ENCODE results near the gene SYTL3.
"Not testable (repeated sequence)": the region's sequence is repeated elsewhere in the genome, so short reads cannot be mapped to it uniquely, and the experiment has no call there.

SYTL3 gene

DNA sequence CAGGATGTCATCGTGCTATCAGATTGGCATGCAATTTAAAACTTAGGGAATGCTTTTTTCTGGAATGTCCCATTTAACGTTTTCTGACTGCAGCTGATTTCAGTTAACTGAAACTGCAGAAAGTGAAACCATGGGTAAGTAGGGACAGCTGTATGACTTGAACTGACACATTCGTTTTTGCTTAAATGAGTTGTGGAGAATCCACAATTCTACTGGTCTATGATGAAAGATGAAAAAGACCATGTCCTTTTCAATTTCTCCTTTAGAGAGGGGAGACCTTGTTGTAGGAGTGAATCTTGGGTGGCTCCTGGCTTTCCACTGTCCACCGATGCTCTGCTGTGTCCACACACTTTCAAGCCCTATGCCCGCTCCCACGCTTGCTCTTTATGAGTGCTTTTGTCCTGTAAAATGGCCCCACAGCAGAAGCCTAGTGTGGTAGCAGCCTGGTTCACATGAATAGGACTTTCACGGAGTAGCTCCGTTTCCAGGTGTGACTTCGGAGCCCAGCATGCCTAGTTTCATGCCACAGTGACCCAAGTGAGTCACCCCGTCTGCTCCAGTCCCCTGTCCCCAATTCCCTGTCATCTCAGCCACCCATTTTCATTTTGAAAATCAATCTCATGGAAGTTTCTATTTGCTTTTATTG, 27.2 kb upstream of the SYTL3 start:
- DNase-seq = no peak

DNA sequence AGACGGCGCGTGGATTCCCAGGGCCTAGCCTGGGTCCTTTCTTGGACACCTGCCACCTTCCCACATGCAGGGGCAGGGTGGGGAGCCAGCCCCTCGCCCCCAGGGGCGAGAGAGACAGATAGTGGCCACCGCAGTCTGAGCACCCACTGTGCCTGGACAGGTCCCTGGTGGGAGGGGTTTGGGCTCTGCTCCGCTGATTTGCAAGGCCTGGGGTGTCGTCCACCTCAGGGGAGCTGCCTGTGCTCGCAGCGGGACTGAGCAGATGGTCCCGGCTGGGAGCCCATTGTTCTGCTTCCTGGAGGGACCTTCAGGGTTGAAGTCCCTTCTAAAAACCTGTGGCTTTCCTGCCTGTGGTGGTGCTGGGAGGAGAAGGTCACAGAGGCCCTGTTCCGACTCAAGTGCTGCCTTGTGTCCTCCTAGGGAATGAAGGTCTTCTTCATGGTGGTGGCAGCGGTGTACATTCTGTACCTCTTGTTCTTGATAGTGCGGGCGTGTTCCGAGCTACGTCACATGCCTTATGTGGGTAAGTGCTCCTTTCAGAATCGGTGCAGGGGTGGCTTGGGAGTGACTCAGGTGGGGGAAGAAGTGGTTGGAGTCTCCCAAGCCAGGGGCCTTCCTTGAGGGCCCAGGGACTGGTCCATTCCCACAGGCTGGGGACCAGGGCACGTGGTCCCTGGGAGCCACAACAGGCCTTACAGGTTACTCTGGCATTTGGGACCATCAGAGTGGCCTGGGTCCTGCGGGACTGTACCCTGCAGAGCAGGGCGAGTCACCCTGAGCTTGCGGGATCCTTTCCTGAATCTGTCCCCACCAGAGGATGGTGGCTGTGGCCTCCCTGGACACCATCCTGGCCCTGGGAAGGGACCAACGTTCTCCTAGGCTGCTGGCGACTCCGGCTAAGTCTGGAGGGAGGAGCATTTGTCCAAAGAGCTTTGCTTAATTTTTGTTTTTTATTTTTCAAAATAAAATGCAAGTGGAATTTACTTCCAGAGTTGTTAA, 24.9 kb upstream of the SYTL3 start:
- no peak for DNase-seq

DNA sequence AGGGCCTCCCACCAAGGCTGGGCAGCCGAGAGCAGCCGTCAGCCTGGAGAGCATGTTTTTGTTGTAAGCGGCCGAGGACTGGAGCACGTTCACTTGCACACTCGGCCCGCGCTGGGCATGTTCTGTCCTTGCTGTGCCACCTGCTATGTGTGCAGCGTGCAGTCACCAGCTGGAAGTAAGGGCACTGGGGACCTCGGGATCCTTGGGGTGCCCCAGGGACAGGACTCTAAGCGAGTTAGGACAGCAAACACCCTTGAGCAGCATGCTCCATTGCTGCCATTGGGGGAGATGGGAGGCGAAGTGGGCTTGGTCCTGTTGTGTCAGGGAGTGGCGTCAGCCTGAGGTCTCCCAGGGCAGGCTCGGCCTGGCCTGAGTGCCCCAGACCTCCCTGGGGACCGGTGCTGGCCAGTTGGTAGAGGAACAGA, 24.0 kb upstream of the SYTL3 start:
- DNase-seq = no peak

DNA sequence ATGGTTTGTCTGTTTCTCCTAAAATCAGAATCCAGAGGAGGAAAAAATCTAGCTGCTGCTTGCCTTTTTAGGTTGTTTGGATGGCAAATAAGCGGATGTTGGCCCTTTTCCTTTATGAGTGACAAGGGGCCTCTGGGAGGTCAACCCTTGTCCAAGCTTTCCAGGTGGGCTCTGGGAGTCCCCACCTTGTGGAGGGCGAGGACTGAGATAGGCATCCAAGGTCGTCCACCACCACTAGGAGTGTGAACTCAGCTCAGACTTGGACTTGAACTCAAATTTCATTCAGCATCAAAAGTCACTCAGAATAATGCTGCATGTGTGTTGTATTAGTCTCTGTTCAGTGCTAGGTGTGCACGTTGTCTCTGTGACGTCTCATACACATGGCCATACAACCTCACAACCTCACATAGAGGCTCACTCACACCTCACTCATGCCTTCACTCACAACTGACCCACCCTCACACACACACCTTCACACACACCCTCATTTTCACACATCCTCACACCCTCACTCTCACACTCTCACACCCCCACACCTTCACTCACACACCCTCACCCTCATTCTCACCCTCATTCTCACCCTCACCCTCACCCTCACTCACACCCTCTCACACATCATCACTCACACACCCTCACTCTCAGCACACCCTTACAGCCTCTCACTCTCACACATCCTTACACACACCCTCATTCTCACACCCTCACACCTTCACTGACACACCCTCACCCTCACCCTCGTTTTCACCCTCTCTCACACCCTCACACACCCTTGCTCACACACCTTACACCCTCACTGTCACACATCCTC, 23.3 kb upstream of the SYTL3 start:
- DNase-seq = no peak

DNA sequence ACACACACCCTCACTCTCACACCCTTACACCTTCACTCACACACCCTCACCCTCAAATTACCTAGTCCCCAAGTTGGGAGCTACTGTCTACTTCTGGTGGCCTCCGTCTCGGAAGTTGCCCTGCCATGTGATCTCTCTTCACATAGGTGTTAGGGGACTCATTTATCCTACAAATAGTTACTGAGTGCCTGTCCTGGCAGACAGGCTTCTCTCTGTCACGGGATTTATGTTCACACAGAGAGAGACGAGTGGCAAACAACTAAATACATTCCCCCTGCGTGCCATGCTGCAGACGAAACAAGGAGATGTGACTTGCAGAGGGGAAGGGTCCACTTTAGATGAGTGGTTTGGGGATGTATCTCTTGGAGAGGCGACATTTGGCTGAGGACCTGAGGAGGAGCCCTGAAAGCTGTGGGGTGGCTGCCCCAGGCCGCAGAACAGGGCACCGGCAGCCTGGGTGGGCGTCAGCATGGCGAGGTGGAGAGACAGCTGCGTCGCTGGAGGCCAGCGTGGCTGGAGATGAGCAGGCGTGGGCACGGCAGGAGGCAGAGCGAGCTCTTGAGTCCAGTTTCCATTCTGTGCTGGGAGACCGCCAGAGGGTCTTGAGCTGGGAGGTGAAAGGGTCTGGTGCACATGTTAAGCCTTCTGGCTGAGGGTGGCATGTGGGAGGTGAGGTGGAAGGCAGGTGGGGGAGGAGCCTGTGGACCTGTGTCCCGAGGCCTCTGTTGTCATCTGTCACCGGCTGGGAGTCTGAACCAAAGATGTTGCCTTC, 22.5 kb upstream of the SYTL3 start:
- no peak for DNase-seq

DNA sequence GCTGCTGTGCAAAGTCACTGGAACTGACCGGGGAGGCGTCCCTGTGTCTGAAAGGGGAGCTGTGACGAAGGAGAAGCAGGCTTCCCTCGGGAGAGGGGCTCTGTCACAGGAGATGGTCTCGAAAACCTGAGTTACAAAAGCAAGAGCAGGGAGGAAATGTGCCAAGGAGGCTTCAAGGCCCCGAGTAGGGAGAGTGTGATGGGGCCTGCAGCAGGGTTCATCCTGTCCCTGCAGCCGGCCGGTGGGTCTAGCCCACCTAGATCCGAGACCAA, 22.0 kb upstream of the SYTL3 start:
- DNase-seq = no peak

DNA sequence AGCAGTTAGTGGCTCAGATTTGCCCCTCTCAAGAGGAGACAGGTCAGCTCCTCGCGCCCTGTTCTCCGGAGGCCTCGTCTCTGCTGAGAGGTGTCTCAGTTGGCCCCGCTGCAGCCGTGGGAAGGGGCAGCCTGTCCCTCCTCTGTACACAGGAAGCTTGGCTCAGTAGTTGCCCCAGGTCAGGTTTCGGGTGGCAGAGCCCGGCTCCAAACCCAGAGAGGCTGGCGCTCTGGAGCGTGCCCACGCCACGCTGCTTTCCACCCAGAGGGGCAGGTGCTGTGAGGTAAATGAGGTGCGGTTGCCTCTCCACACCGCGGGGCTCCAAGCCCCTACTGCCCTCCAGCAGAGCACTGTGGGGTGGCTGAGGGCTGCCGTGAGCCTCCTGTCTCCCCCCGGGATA, 21.3 kb upstream of the SYTL3 start:
- DNase-seq = no peak

DNA sequence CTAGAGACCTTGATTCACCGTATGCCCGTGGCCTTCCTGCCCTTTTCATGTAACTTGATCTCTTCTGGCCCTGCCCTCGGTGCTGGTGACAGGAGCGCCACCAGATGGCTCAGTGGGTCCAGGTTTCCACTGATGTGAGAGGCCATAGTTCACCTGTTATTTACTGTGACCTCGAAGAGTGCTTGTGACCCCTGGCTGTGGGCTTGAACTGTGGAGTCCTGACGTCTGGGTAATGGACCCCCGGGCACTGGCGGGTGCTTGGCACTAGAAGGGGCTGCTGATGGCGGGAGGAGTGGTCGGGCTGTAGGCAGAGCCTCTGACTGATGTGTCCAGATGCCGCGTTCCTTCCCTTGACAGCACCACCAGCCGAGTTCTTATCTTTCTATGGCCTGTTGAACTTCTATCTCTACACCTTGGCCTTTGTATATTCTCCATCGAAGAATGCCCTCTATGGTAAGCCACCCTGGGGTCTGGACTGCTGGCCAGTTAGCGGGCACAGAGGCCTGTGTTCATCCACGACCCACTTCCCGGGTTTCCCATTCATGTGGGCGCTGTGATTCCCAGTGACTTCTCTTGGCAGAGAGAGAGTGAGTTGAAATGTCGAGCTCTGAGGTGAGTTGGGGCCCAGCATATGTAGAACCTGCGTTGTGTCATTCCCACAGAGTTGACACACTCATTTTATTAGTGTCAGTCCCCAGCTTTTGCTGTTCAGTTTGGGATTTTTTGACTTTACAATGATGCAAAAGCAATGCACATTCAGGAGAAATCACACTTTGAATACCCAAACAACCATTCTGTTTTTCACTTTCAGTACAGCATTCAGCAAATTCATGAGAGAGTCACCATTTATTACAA, 20.3 kb upstream of the SYTL3 start:
- DNase-seq = no peak

DNA sequence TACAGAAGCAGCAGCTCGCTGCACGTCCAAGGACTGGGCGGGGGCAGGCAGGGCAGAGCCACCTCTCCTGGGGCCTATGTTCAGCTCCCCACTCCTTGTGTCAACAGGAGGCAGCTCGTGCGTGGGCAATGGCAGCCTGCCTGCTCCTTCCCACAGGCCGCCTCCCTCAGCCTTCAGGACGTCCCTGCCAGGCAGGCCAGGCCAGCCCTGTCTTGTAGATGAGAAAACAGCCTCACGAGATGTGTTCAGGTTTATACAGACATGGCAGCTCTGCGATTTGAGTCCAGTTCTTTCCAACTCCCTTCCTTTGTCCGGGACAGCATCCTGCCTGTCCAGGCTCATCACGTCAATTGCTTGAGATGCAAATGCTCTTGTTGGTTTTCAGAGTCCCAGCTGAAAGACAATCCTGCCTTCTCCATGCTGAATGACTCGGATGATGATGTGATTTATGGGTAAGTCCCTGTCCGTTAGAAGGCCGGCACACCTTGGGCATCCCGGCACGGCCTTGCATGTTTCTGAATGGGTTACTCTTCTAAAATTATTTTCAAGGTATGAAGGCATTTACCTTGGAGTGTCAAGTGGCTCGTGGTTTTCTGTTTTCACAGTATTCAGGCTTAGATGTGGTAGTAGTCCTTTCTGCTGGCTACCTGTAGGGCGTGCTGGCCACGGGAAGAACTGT, 18.8 kb upstream of the SYTL3 start:
- DNase-seq = no peak

DNA sequence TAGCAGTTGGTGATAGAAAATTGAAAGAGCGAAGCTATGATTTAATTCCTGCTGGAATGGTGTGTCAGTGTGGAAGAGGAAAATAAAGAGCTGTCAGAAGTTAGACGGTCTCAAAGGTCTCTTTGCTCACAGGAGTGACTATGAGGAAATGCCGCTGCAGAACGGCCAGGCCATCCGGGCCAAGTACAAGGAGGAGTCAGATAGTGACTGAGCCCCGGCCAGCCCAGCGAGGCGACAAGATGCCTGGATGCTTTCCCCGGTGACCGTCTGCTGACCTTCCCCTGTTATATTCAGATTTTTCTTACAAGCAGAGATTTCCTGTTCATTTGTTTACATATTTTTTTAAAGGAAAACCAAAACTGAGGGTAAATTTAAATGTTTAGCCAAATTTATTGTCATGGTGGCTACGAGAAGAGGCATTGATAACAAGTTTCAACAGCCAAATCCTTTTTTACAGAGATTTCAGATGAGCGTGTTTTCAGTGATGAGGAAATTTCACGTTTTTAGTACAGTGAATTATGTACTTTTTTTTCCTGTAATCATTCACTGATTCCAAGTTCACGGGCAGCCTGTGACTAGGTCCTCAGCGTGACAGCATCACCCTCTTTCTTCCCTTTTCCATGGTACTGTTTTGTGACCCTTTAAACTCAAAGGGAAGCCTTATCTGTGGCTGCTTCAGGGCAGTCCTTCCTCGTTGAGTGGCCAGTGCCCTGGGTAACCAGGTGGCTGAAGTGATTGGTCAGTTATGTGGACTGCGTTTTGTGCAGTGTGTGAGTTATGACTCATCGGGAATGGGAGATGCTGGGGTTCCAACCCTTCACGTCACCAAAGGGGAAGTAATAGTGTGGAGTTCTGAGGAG, 17.9 kb upstream of the SYTL3 start:
- DNase-seq = no peak

DNA sequence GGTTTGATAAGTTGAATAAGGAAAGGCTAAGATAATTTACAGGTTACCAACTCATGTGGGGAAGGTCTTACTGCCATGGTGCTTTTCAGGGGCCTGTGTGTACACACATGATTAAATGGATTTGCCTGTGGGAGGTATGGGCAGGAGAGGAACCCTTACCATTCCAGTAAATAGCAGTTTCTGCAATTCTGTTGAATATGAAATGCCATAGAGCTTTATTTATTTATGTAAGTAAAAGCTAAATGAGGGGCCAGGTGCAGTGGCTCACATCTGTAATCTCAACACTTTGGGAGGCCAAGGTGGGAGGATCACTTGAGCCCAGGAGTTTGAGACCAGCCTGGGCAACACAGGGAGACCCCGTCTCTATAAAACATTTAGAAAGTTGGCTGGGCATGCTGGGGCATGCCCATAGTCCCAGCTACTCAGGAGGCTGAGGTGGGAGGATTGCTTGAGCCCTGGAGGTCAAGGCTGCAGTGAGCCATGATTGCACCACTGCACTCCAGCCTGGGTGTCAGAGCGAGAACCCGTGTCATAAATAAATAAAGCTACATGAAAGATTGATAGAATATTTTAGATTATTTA, 17.2 kb upstream of the SYTL3 start:
- not testable (repeated sequence) for DNase-seq

DNA sequence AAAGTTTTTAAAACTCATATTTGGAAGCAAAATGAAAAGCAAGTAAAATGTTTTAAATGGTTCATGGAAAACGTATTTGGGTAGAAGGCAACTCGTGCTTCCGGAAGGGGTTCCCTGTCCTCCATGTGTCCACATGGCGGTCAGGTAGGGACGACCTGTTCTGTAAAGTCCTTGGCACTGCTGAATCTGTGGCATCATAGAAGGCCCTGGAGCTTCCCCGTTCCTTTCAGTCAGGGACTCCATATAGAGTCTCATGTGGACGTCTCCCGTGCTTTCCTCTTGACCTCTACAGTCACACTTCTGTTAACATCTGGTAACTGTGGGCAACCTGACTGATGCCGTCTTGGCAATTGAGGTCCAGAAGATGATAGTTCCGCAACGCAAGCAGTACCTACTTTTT, 16.7 kb upstream of the SYTL3 start:
- no peak for DNase-seq

DNA sequence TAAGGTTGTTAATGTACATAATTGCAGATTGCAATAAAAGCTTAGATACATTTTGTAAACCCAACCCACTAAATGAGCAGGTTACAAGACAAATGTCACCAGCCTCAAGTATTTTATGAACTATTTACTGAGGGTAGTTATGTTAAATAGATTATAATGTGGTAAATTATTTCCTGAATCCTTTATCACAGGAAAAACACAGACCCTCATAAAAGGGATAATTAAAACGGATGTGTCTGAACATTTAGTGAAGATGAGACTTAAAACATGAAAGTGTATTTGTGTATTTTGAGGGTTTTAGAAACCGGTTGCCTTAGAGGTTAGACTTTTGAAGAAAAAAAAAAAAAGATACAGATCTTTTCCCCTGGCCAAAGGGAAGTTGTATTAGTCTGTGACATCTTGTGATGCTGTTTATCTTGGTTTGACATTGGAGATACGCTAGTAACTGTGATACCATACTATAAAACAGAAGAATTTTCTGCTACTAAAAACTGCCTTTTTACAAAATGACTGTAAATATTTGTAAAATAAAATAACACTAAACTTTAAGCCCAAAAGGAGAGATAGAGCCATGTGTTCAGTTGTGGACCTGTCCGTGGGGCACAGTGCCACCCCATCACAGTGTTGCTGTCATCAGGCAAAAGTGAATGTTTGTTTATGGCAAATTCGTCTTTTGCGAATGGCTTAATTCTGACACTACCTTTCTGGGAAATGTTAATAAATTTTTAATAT, 15.0 kb upstream of the SYTL3 start:
- DNase-seq = no peak

DNA sequence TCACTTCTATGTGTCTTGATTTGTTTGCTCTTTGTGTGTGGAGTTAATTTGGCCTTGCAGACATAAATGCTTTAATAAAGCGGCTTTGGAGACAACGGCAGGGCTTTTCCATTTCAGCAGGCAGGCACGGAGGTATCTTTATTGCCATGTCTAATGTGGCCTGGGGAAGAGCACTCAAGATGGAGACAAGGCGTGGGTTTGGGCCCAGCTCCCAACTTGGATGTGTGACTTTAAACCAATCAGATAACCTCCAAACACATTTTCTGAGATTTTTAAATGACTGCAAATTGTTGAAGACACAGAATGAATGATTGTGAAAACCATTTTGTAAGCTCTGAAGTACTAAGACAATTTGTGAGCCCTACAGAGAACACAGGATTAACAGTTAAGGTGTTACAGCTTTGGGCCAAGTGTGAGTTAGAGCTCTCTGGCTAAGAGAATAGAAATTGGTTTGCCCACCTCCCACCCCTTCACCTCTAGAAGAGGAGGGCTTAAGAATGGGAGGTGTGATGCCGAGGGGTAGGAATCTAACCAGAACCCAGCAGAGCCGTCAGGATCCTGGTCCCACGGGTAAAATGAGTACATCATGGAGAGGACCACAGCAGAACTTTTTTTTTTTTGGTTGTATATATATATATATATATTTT, 14.3 kb upstream of the SYTL3 start:
- no peak for DNase-seq

DNA sequence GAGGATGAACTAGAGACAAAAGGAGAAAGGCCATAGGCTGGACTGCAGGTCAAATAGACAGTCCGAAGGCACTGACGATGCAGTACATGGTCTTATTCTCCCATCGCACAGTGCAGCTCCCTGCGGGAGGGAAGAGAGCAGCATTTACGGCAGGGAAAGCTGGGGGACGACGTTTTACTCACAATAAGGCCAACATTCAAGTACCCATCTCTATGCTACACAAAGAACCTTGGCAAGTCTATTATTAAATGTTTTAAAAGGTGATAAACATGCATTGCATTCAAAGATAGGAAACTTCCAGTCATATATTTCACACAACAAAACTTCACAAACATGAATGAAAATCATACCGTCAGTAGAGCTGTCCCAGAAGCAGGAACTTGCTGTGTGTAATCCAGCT, 13.1 kb upstream of the SYTL3 start:
- DNase-seq = no peak

DNA sequence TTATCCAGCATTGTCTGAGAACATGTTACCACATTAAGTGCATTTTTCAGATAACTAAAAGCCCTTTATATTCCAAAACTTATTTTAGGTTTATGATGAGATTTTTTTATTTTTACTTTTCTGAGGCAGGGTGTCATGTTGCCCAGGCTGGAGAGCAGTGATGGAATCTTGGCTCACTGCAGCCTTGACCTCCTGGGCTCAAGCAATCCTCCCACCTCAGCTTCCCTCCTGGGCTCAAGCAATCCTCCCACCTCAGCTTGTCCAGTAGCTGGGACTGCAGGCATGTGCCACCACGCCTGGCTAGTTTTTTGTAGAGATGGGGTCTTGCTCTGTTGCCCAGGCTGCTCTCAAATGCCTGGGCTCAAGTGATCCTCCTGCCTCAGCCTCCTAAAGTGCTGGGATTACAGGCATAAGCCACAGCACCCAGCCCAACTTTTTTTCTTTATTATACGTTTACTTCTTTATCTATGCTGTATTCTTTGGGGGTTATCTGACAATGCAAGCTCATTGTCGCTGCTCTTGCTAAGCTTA, 11.5 kb upstream of the SYTL3 start:
- DNase-seq = no peak

DNA sequence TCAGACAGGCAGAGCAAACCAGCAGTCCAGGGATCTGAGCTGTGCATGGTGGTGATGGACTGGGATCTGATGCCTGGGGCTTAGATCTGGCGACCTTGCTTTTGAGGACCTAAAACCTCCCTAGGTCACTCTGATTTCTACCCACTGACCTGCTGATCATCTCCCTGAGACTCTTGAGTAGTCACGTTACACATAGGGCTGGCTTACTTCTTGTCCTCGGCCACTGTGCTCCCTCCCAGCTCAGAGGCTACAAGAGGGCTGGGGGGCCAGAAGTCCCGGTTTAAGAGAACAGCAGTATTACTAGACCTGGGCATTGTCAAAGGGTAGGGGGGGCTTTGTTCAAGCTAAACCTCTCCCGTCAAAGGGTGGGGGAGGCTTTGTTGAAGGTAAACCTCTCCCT, 10.8 kb upstream of the SYTL3 start:
- no peak for DNase-seq

DNA sequence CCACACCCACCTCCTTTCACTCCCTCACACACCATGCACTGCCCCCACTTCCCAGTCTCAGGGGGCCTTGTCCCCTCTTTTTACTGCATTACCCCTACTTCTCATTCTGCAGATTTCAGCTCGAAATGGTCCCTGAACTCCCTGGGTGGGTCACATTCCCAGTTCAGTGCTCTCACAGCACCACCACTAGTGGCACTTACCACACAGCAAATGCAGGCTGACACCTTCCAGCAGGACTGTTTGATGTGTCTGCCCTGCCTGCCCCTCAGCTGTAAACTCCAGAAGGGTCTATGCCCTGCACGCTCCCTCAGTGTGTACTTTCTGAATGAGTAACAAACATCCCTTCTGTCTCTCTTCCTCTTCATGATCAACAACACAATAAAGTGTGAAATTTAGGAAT, 9.3 kb upstream of the SYTL3 start:
- DNase-seq = no peak

Measured in NCI-H2227 treated with DMSO at 0.1 percent for 48 hours (cell line).